ENCODE data around the gene FRRS1L.

Gene FRRS1L

GRCh38 chr9:109113892-109114609 lies 53.0 kb downstream of the FRRS1L start:
- no peak for TF ChIP-seq CTCF (IDR thresholded peaks at IDR 0.05; ENCODE audit: low read depth, low read length)
- in situ Hi-C loops (cut with HindIII; ENCODE audit: low sequenced_read_pairs), result no loop called here
- DNase-seq (ENCODE audit: low read depth, low spot score), result no peak
- no peak overlapping the region for H3K4me3 ChIP-seq (ENCODE audit: low read depth, low read length)

DNA sequence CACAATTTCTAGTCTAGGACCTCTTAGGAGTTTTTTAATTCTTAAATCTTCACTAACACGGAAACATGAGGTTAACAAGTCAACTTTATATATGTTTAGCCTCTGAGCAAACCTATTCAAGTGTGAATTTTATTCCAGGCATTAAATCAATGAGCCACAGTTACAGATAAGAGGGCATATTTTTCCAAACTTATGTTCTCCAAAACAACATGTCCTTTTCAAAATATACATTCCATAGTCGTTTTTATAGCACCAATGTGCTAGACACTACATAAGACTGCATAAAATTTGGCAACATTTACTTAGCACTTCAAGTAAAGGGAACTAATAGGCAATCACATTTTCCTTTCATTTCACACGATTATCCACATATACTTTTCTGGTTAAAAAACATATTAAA lies 53.8 kb downstream of the FRRS1L start:
- in situ Hi-C loops (cut with HindIII; ENCODE audit: low sequenced_read_pairs), result no loop called here
- no peak for DNase-seq (ENCODE audit: low read depth, low spot score)
- H3K4me3 ChIP-seq (ENCODE audit: low read depth, low read length), result no peak overlapping the region
- no peak for TF ChIP-seq CTCF (IDR thresholded peaks at IDR 0.05; ENCODE audit: low read depth, low read length)

GRCh38 chr9:109110329-109111021 lies 56.6 kb downstream of the FRRS1L start:
- no peak for TF ChIP-seq CTCF (IDR thresholded peaks at IDR 0.05; ENCODE audit: low read depth, low read length)
- H3K4me3 ChIP-seq (ENCODE audit: low read depth, low read length), result no peak overlapping the region
- in situ Hi-C loops (cut with HindIII; ENCODE audit: low sequenced_read_pairs), result no loop called here
- DNase-seq (ENCODE audit: low read depth, low spot score), result peak; percentile 90

DNA sequence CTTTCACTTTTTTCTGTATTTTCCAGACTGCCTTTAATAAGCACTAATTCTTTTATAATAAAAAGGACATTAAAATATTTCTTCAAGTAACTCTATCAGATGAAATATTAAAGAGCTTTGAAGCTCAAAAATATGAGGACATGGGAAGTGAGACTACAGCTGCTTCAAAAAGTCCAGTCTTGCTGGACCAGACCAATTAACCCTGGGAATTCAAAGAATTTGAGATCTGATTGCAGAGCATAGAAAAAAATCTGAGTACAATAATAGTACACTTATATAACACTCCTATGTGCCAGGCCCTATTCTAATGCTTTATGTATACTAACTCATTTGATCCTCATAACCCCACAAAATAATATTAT lies 57.1 kb downstream of the FRRS1L start:
- TF ChIP-seq CTCF (IDR thresholded peaks at IDR 0.05; ENCODE audit: low read depth, low read length), result no peak
- in situ Hi-C loops (cut with HindIII; ENCODE audit: low sequenced_read_pairs), result no loop called here
- no peak overlapping the region for H3K4me3 ChIP-seq (ENCODE audit: low read depth, low read length)
- DNase-seq (ENCODE audit: low read depth, low spot score), result no peak

DNA sequence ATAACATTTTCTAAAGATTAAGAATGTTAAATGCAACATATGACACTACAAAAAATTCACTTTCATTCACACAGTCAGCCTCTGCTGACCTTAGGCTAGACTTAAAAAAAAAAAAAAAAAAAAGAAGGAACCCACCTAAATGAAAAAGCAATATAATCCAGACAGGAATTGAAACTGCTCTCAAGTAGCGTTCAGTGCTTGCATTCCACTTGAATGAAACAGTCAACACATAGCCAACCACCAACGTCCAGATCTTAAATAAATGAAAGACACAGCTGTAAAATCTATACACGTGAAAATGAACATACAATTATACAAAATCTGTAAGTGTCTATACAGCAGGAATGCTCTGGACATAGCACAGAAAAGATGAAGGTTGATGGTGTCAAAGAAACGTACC lies 58.7 kb downstream of the FRRS1L start:
- in situ Hi-C loops (cut with HindIII; ENCODE audit: low sequenced_read_pairs), result no loop called here
- TF ChIP-seq CTCF (IDR thresholded peaks at IDR 0.05; ENCODE audit: low read depth, low read length), result no peak
- H3K4me3 ChIP-seq (ENCODE audit: low read depth, low read length), result no peak overlapping the region
- DNase-seq (ENCODE audit: low read depth, low spot score), result peak; percentile 70

GRCh38 chr9:109107402-109108240 lies 59.4 kb downstream of the FRRS1L start:
- peak; percentile 83 for DNase-seq (ENCODE audit: low read depth, low spot score)
- no peak overlapping the region for H3K4me3 ChIP-seq (ENCODE audit: low read depth, low read length)
- TF ChIP-seq CTCF (IDR thresholded peaks at IDR 0.05; ENCODE audit: low read depth, low read length), result no peak
- in situ Hi-C loops (cut with HindIII; ENCODE audit: low sequenced_read_pairs), result no loop called here
